Stimulated activated CD8-positive, alpha-beta memory T cell treated with anti-CD3 and anti-CD28 coated beads, Interleukin-4, amount 100 ng/mL, for 48 hours (primary cell): Measurements from ENCODE around the gene CLCN4.

Experiments
- DNase-seq: peaks from one replicate; pipeline ENCODE4 v3.0.0-alpha.2; 2020

Gene CLCN4

GRCh38 chrX:10168226-10168625 lies 11.5 kb downstream of the CLCN4 start:
- DNase-seq = no peak

GRCh38 chrX:10169175-10169574 lies 12.4 kb downstream of the CLCN4 start:
- DNase-seq = no peak

DNA sequence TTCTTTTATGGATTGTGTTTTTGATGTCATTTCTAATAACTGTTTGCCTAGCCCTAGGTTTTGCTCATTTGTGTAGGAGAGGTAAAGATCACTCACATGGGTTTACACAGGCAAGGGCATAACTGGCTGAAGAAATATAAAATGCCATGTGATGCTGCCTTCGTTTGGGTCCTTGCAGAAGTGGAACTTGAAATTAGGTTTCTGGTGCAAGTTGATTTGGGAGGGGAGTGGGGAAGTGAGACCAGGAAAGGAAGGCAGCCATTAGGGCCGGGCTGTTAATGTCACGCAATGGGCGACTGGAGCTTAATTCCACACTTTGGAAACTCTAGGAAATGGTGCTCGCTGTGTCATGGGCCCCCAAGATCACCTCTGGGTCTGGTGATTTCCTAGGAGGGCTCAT lies 14.5 kb downstream of the CLCN4 start:
- no peak for DNase-seq

DNA sequence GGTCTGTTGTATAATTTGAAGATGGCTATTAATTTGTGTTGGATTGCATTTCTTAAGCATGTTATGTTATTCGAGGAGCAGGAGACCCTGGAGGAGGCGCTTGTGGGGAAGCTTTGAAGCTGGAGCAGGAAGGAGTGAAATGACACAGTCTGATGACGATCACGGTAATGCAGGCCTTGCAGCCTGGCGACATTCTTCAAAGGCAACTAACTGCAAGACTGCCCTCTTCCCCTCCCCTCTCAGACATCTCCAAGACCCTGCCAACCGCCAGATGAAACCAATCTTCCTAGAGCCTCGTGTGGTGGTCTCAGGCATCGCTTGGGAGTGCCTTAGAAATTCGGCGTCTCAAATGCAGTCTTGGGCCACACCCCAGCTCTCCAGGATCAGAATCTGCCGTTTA lies 16.1 kb downstream of the CLCN4 start:
- no peak for DNase-seq

GRCh38 chrX:10173331-10173900 lies 16.6 kb downstream of the CLCN4 start:
- no peak for DNase-seq

GRCh38 chrX:10174051-10174450 lies 17.3 kb downstream of the CLCN4 start:
- DNase-seq = no peak

GRCh38 chrX:10174810-10175209 lies 18.0 kb downstream of the CLCN4 start:
- DNase-seq = no peak

GRCh38 chrX:10175319-10175871 lies 18.6 kb downstream of the CLCN4 start:
- DNase-seq = no peak

DNA sequence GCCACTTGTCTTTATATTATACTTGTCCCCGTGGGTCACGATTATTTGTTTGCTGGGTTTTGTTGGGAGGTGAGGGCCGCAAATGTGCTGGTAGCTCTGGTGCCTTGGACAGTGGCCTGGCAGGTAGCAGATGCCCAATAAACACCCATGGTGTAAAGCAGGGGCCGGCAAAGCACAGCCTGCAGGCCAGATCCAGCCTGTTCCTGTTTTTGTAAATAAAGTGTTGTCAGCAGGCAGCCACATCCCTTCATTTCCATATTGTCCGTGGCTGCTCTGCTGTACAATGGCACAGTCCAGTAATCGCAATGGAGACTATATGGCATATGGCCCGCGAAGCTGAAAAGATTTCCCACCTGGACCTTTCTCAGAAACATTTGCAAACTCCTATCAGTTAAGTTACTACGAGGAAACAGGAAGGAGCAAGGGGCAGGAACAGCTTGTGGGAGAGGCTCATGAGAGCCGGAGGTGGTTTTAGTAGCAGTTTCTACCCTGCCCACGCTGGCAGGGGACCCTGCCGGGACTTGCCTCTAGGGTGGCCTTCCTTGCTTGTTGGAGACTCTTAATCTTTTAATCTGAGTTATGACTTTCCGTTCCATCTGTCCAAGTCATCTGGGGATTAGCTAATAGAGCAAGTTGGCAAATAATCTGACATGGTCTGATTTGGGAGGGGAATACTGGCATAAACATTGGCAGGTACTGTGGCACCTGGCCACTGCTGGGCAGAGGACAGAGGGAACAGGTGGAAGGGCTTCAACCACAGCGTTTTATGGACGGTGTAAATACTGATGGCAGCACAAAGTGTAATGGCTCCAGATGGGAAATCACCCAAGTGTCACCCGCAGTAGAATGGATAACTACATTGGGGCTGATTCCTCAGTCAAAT lies 19.6 kb downstream of the CLCN4 start:
- DNase-seq = no peak

DNA sequence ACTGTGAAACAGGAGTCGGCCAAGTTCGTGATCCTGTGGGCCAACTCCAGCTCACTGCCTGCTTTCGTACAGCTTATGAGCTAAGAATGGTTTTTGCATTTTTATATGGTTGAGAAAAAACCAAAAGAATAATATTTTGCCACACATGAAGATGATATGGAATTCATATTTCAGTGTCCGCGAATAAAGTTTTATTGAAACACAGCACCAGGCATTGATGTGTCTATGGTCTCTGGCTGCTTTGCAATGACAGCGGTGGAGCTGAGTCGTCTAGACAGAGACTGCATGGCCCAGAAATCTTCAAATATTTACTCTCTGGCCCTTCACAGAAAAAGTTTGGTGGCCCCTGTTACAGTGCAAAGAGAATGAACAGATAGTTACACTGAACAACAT lies 20.2 kb downstream of the CLCN4 start:
- DNase-seq = no peak

- no peak for DNase-seq
Observed at GRCh38 chrX:10177601-10178000, 20.8 kb downstream of the CLCN4 start.

GRCh38 chrX:10178866-10179463 lies 22.2 kb downstream of the CLCN4 start:
- no peak for DNase-seq

DNA sequence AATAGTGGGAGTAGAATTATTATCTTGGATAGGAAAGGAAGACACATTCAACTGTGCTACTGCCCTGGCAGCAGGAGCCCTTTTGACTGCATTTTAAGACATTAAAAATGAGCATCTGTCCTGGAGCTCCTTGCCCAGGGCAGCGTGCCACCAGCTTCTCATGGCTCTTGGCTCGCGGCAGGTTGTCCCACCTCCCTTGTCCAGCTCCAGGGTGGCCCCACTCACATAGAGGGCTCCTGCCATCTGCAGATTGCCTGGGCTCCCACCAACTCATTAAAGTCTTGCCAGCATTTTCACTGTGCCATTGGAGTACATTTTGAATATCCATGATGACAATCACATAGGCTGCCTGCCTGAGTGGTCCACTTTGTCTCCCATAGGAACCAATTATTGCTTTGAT lies 27.0 kb downstream of the CLCN4 start:
- no peak for DNase-seq

GRCh38 chrX:10184411-10184810 lies 27.6 kb downstream of the CLCN4 start:
- DNase-seq = no peak

- DNase-seq = no peak
Observed at GRCh38 chrX:10186355-10186754, 29.6 kb downstream of the CLCN4 start.

- no peak for DNase-seq
Observed at GRCh38 chrX:10187421-10187820, 30.6 kb downstream of the CLCN4 start.

DNA sequence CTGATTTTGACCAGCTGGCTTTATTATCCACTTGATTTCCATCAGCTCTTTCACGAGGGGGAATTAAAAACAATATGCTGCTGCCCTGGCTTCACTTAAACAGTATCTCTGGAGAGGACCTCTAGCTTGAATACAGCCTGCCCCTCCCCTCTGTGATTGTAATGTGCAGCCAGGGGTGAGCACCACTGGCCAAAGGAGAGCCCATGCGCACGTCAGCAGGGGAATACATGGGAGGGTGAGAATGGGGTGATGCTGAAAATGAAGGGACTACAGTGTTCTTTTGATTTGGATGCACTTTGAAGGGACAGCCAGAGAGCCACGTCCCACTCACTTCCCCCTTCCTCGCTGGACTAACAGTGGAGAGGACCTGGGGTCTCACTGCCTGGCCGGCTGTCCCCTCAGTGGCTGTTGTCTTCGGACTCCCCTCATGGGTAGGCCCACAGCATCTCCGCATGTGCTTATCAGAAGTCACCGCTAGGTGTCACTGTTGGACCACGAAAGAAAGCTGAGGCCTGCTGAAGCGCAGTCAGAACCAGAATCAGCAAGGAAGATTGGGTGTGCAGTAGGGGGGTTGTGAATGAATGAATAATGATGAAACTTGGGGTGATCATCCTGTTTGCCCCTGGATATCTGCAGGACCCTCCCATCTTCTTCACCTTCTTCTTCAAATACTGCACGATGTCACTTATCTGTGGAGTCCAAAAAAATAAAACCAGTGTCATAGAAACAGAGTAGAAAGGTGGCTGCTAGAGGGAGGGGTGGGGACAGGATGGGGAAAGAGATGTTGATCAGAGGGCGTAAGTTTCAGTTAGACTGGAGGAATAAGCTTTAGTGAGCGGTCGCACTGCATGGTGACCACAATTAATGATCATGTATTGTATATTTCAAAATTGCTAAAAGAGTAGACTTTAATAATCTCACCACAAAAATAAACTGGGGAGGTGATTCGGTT lies 32.8 kb downstream of the CLCN4 start:
- peak; percentile 82 for DNase-seq

DNA sequence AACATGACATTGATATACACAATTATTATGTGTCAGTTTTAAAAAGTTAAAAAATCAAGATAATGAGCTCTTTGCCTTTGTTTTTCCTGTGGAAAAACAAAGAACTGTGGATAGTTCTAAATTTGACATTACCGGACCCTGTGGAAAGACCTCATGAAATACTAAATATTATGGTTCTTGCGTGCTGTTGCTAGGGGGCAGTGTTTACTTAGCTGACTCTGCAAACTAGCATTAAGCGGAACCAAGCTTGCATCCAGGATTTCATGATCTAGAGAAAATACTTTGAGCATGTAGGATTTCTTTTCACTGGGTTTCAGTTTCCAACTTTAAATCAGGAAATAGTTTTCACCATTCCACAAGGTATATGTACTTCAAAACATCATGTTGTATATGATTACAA lies 33.6 kb downstream of the CLCN4 start:
- no peak for DNase-seq

- no peak for DNase-seq
Observed at GRCh38 chrX:10193587-10193986, 36.8 kb downstream of the CLCN4 start.

- no peak for DNase-seq
Observed at GRCh38 chrX:10195425-10195824, 38.6 kb downstream of the CLCN4 start.

GRCh38 chrX:10195947-10196346 lies 39.2 kb downstream of the CLCN4 start:
- no peak for DNase-seq

GRCh38 chrX:10197279-10198210 lies 40.8 kb downstream of the CLCN4 start:
- DNase-seq = no peak
